ENCODE data around the gene POMGNT1.
"Not testable (repeated sequence)": the region's sequence is repeated elsewhere in the genome, so short reads cannot be mapped to it uniquely, and the experiment has no call there.

POMGNT1 gene

DNA sequence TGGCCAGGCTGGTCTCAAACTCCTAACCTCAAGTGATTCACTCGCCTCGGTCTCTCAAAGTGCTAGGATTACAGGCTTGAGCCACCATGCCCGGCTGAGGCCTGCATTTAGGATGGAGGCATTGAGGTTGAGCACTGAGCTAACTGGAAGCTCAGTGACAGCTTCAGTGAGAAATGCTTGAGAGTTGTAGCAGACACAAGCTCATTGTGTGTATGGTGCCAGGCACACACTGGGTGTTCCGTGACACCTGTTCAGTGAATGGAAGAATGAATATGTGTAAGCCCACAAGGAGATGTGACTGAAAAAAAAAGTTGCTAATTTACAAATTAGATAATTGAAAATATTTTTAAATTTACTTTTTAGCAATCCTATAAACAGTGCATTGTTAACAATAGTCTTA, 26.7 kb upstream of the POMGNT1 start:
- Histone ChIP-seq H3K79me2 (no peaks in the 10 kb centered on the region), H3K9me3 (ENCODE audit: control insufficient read depth, low read length) (no peaks in the 10 kb centered on the region), H3K36me3 (ENCODE audit: control insufficient read depth, insufficient read depth, low read length) (no peaks in the 10 kb centered on the region), H2AFZ (no peak overlapping the region), H3K27ac (no peak overlapping the region), H3K9ac (no peak overlapping the region), H3K4me1 (peaks cover 4% of the 10 kb centered on the region), H3K27me3 (ENCODE audit: control insufficient read depth, insufficient read depth, low read length) (no peaks in the 10 kb centered on the region), H3K4me2 (ENCODE audit: low read length) (no peak overlapping the region), H3K4me3 (ENCODE audit: low read depth, low read length) (no peak overlapping the region)
- TF ChIP-seq, protein P1, sequence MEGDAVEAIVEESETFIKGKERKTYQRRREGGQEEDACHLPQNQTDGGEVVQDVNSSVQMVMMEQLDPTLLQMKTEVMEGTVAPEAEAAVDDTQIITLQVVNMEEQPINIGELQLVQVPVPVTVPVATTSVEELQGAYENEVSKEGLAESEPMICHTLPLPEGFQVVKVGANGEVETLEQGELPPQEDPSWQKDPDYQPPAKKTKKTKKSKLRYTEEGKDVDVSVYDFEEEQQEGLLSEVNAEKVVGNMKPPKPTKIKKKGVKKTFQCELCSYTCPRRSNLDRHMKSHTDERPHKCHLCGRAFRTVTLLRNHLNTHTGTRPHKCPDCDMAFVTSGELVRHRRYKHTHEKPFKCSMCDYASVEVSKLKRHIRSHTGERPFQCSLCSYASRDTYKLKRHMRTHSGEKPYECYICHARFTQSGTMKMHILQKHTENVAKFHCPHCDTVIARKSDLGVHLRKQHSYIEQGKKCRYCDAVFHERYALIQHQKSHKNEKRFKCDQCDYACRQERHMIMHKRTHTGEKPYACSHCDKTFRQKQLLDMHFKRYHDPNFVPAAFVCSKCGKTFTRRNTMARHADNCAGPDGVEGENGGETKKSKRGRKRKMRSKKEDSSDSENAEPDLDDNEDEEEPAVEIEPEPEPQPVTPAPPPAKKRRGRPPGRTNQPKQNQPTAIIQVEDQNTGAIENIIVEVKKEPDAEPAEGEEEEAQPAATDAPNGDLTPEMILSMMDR (IDR thresholded peaks at IDR 0.05): no peak

DNA sequence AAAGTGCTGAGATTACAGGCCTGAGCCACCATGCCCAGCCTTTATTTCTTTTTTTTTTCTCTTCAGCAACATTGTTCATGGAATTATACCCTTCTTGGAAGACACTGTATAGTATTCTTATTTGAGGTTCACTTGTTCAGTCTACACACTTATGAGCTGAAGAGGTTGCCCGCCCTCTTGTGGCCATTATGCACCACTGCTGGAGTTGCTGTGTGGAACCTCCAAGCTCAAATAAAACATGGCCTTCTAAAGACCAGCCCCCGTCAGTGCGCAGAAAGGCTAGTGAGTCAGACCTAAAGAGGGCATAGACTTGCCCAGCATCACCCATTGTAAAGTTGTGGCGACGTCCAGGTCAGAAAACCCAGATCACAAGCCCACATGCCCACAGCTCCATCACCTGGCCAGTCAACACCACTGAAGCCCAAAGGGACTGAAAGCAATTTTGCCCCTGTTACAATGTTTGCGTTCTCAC, 25.3 kb upstream of the POMGNT1 start:
- H3K9ac ChIP-seq: no peak overlapping the region
- H3K36me3 ChIP-seq (ENCODE audit: control insufficient read depth, insufficient read depth, low read length): no peaks in the 10 kb centered on the region
- TF ChIP-seq, protein P1 (IDR thresholded peaks at IDR 0.05): peak; percentile 83
- no peak overlapping the region for H2AFZ ChIP-seq
- H3K4me1 ChIP-seq: peaks cover 4% of the 10 kb centered on the region
- no peak overlapping the region for H3K4me3 ChIP-seq (ENCODE audit: low read depth, low read length)
- H3K79me2 ChIP-seq: no peaks in the 10 kb centered on the region
- H3K27me3 ChIP-seq (ENCODE audit: control insufficient read depth, insufficient read depth, low read length): no peaks in the 10 kb centered on the region
- H3K9me3 ChIP-seq (ENCODE audit: control insufficient read depth, low read length): no peaks in the 10 kb centered on the region
- H3K27ac ChIP-seq: no peak overlapping the region
- no peak overlapping the region for H3K4me2 ChIP-seq (ENCODE audit: low read length)

DNA sequence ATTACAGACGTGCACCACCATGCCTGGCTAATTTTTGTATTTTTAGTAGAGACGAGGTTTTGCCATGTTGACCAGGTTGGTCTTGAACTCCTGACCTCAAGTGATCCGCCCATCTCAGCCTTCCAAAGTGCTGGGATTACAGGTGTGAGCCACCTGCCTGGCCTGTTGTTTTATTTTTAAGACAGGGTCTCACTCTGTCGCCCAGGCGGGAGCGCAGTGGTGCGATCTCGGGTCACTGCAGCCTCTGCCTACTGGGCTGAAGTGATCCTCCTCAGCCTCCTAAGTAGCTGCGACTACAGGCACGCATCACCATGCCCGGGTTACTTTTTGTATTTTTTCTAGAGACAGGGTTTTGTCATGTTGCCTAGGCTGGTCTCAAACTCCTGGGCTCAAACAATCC, 24.8 kb upstream of the POMGNT1 start:
- not testable (repeated sequence) for H2AFZ ChIP-seq; H3K27ac ChIP-seq; H3K4me2 ChIP-seq (ENCODE audit: low read length); H3K36me3 ChIP-seq (ENCODE audit: control insufficient read depth, insufficient read depth, low read length); H3K79me2 ChIP-seq; H3K4me1 ChIP-seq; H3K4me3 ChIP-seq (ENCODE audit: low read depth, low read length); H3K9ac ChIP-seq; H3K27me3 ChIP-seq (ENCODE audit: control insufficient read depth, insufficient read depth, low read length); H3K9me3 ChIP-seq (ENCODE audit: control insufficient read depth, low read length)

DNA sequence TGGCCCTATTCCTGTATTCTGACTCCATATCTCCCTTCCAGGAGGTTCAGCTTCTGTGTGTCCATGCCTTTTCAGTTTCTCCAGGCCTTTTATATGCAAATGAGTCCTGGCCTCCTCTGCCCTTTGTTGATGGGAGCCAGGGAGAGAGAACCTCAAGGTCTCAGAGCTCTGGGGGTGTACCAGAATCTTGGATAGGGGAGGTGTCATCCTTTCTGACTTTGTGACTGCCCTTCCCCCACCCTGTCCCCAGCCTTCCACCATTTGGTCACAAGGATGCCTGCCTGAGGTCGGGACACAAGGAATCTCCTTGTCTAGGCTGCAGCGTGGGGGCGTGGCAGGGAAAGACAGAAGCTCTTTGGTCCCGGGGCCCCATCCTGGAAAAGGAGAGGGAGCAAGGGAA, 23.5 kb upstream of the POMGNT1 start:
- H3K79me2 ChIP-seq: no peaks in the 10 kb centered on the region
- TF ChIP-seq, protein P1 (IDR thresholded peaks at IDR 0.05): no peak

DNA sequence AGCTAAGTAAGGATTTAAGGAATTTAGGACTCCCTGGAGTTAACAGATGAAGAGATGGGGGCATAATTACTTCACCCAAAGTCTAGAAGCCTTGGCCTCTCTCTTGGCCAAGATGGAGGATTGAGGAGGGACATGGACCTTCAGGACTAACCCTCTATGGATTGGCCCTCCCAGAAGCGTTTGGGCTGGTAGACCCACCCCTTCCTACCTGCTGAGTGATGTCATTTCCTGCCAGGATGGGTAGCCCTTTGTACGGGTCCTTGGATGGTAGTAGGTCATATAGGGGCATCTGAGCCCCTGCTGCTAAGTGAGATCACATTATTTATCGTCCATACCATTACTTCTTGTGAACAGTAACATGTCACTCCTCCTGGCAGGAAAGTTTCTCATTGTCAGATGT, 22.6 kb upstream of the POMGNT1 start:
- H3K9ac ChIP-seq: no peak overlapping the region
- no peaks in the 10 kb centered on the region for H3K27me3 ChIP-seq (ENCODE audit: control insufficient read depth, insufficient read depth, low read length)
- TF ChIP-seq, protein P1 (IDR thresholded peaks at IDR 0.05): no peak
- no peaks in the 10 kb centered on the region for H3K9me3 ChIP-seq (ENCODE audit: control insufficient read depth, low read length)
- no peak overlapping the region for H3K27ac ChIP-seq
- H3K79me2 ChIP-seq: no peaks in the 10 kb centered on the region
- no peaks in the 10 kb centered on the region for H3K36me3 ChIP-seq (ENCODE audit: control insufficient read depth, insufficient read depth, low read length)
- peaks cover 4% of the 10 kb centered on the region for H3K4me1 ChIP-seq
- H3K4me3 ChIP-seq (ENCODE audit: low read depth, low read length): no peak overlapping the region
- H3K4me2 ChIP-seq (ENCODE audit: low read length): no peak overlapping the region
- H2AFZ ChIP-seq: no peak overlapping the region

More for the DNA sequence above, 23.5 kb upstream of the POMGNT1 start:
- Histone ChIP-seq H3K4me2 (ENCODE audit: low read length) (no peak overlapping the region), H3K9me3 (ENCODE audit: control insufficient read depth, low read length) (no peaks in the 10 kb centered on the region), H3K4me3 (ENCODE audit: low read depth, low read length) (no peak overlapping the region), H3K27me3 (ENCODE audit: control insufficient read depth, insufficient read depth, low read length) (no peaks in the 10 kb centered on the region), H3K9ac (no peak overlapping the region), H2AFZ (no peak overlapping the region), H3K27ac (no peak overlapping the region), H3K4me1 (peaks cover 4% of the 10 kb centered on the region), H3K36me3 (ENCODE audit: control insufficient read depth, insufficient read depth, low read length) (no peaks in the 10 kb centered on the region)
